Tibial nerve (tissue), 4 donors: ENCODE measurements around the gene CAPN14. TPM values are rescaled to one million over a fixed set of nuclear protein-coding genes. Genes with fewer than 3 reads are reported as not detected.

Source experiments
- DNase-seq, 2 donors: peaks; one replicate each; pipeline ENCODE4 v3.0.0-alpha.2; 2019; ENCODE audit warnings: low spot score in 2 of 2
- H3K27ac ChIP-seq, 4 donors: fragments of 200-600 bp; sonication (generic) in 3 of 4; one replicate each; pipeline ENCODE4 v1.5.1; 2017 to 2019; ENCODE audit warnings: mild to moderate bottlenecking in 1 of 4
- H3K27me3 ChIP-seq, 2 donors: fragments of 200-600 bp; sonication (generic) in 1 of 2; one replicate each; pipeline versions ENCODE4 v1.5.1 to v1.6.0; 2017 to 2019
- H3K36me3 ChIP-seq, 3 donors: fragments of 200-600 bp; sonication (generic); one replicate each; pipeline ENCODE4 v1.5.1; 2018 to 2019
- H3K4me1 ChIP-seq, 4 donors: fragments of 200-600 bp; sonication (generic) in 3 of 4; one replicate each; pipeline ENCODE4 v1.5.1; 2017 to 2019
- H3K4me3 ChIP-seq, 4 donors: fragments of 200-600 bp; sonication (generic) in 3 of 4; one replicate each; pipeline ENCODE4 v1.5.1; 2017 to 2019; ENCODE audit warnings: mild to moderate bottlenecking in 1 of 4, moderate library complexity in 1 of 4
- H3K9me3 ChIP-seq, 4 donors: fragments of 200-600 bp; sonication (generic) in 3 of 4; one replicate each; pipeline ENCODE4 v1.5.1; 2017 to 2019
- CTCF ChIP-seq, 5 experiments: fragments of 200-600 bp in 3 of 5; fragments of 450-650 bp in 2 of 5; sonication (generic) in 3 of 5; IDR thresholded peaks; one replicate each; pipeline ENCODE4 v1.5.1; 2016 to 2019; ENCODE audit warnings: antibody characterized with exemption in 5 of 5, mild to moderate bottlenecking in 3 of 5, moderate library complexity in 2 of 5
- EP300 ChIP-seq, 2 donors: sonication (generic); formaldehyde crosslinking; IDR thresholded peaks; one replicate each; pipeline ENCODE4 v1.6.1; 2017; ENCODE audit warnings: antibody characterized with exemption in 2 of 2, mild to moderate bottlenecking in 1 of 2
- POLR2A ChIP-seq, 2 donors: fragments of 450-650 bp; IDR thresholded peaks; one replicate each; pipeline ENCODE4 v1.6.1; 2017; ENCODE audit warnings: antibody characterized with exemption in 2 of 2, mild to moderate bottlenecking in 2 of 2, moderate library complexity in 2 of 2
- WGBS, 2 donors: methylation state at CpG; one replicate each; pipeline ENCODE4 v1.1.5; 2018; 5-methylcytosine and 5-hydroxymethylcytosine counted together
- total RNA-seq, 4 donors: library from RNA; depleted of rRNA; stranded (reverse); fragments of >200 nt; gene quantifications; one replicate each; pipeline ENCODE4 v1.1.0, GENCODE V29; 2016

CAPN14 gene
- total RNA-seq, 4 donors from 2014 or later = not detected

GRCh38 chr2:31214444-31214915 lies 2.8 kb downstream of the CAPN14 start:
- Histone ChIP-seq H3K9me3 (no peaks in the 10 kb centered on the region), H3K4me1 (peaks cover 0 to 4% (median 0%) of the 10 kb centered on the region in 4 donors), H3K27me3 (no peaks in the 10 kb centered on the region), H3K36me3 (no peaks in the 10 kb centered on the region), H3K27ac (no peak overlapping the region), H3K4me3 (no peak overlapping the region)
- 90 to 95% methylated on average over 8 of the region's 8 CpGs for WGBS, 2 donors
- no peak for TF ChIP-seq EP300 (IDR thresholded peaks at IDR 0.05)
- TF ChIP-seq POLR2A (IDR thresholded peaks at IDR 0.05) = no peak
- no peak for TF ChIP-seq CTCF (IDR thresholded peaks at IDR 0.05)
- DNase-seq = no peak

GRCh38 chr2:31213601-31214443 lies 3.5 kb downstream of the CAPN14 start:
- TF ChIP-seq EP300 (IDR thresholded peaks at IDR 0.05) (no peak), POLR2A (IDR thresholded peaks at IDR 0.05) (no peak), CTCF (IDR thresholded peaks at IDR 0.05) (no peak)
- no peaks in the 10 kb centered on the region for H3K9me3 ChIP-seq
- H3K27me3 ChIP-seq = no peaks in the 10 kb centered on the region
- no peak overlapping the region for H3K27ac ChIP-seq
- peaks cover 0 to 4% (median 0%) of the 10 kb centered on the region in 4 donors for H3K4me1 ChIP-seq
- no peaks in the 10 kb centered on the region for H3K36me3 ChIP-seq
- no peak overlapping the region for H3K4me3 ChIP-seq
- WGBS, 2 donors = 21% methylated on average over 4 of the region's 4 CpGs
- DNase-seq = no peak

DNA sequence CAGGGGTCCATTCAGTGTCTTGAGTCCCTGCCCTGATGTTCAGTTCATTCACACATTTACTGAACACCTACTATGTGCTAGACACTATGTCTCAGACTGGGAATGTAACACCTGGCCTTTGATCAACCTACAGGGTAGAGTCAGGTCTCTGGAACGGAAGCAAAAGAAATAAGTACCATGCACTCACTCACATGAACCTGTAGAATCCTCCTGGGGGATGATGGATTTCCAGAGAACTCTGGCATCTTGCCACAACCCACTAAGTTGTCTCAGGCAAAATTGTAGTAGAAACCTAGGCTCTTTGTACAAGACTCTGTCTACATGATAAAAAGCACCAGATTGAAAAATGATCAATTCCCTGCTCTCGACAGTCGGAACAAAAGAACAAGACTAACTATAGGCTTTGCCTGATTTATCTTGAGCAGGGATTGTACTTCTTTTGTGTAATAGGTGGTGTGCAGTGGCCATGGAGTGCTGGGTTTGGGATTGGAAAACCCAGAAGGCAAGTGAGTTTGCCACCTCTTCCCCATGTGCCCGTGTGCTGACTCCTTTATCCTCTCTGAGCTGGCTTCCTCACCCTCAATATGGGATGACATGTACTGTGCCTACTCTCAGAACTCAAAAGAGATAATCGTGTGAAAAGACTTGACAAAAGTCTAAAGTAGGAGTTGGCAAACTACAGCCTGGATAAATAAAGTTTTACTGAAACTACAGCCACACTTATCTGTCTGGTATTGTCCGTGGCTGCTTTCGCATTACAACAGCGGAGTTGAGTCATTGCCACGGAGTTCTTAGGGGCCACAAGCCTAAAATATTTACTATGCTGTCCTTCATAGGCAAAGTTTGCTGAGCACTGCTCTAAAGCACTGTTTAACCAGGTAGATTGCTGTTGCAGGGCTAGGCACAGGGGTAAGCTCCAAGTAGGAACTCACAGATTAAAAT lies 4.4 kb downstream of the CAPN14 start:
- no peaks in the 10 kb centered on the region for H3K9me3 ChIP-seq
- H3K27me3 ChIP-seq = no peaks in the 10 kb centered on the region
- H3K36me3 ChIP-seq = no peaks in the 10 kb centered on the region
- 79 to 81% methylated on average over 9 of the region's 9 CpGs for WGBS, 2 donors
- TF ChIP-seq POLR2A (IDR thresholded peaks at IDR 0.05) = no peak
- TF ChIP-seq EP300 (IDR thresholded peaks at IDR 0.05) = no peak
- no peak for TF ChIP-seq CTCF (IDR thresholded peaks at IDR 0.05)
- no peaks in the 10 kb centered on the region for H3K4me1 ChIP-seq
- H3K27ac ChIP-seq = no peak overlapping the region
- no peak overlapping the region for H3K4me3 ChIP-seq
- no peak for DNase-seq

GRCh38 chr2:31208240-31208639 lies 9.1 kb downstream of the CAPN14 start:
- Histone ChIP-seq H3K4me1 (no peaks in the 10 kb centered on the region), H3K27me3 (no peaks in the 10 kb centered on the region), H3K27ac (no peak overlapping the region), H3K4me3 (no peak overlapping the region), H3K9me3 (no peaks in the 10 kb centered on the region), H3K36me3 (no peaks in the 10 kb centered on the region)
- DNase-seq = no peak
- 95 to 100% methylated on average over 1 of the region's 1 CpG for WGBS, 2 donors
- TF ChIP-seq EP300 (IDR thresholded peaks at IDR 0.05) (no peak), CTCF (IDR thresholded peaks at IDR 0.05) (no peak), POLR2A (IDR thresholded peaks at IDR 0.05) (no peak)
